Nephron (organoid): ENCODE results near the gene GLCCI1.

Experiments used
- H3K27ac Mint-ChIP-seq, 3 experiments: 2 replicates each; pipeline ENCODE4 v1.8.0; 2020; ENCODE audit warnings: mixed read lengths in 3 of 3, mild to moderate bottlenecking in 2 of 3, moderate library complexity in 1 of 3
- H3K27me3 Mint-ChIP-seq: 2 replicates; pipeline ENCODE4 v1.8.0; 2021; ENCODE audit warnings: low read depth, mild to moderate bottlenecking, moderate library complexity, mixed read lengths
- H3K36me3 Mint-ChIP-seq: 2 replicates; pipeline ENCODE4 v1.8.0; 2020; ENCODE audit warnings: low read depth, mixed read lengths
- H3K4me1 Mint-ChIP-seq: 2 replicates; pipeline ENCODE4 v1.8.0; 2020; ENCODE audit warnings: mixed read lengths
- H3K4me3 Mint-ChIP-seq, 3 experiments: 2 replicates each; pipeline ENCODE4 v1.8.0; 2020; ENCODE audit warnings: mild to moderate bottlenecking in 3 of 3, mixed read lengths in 3 of 3, moderate library complexity in 2 of 3
- H3K9me3 Mint-ChIP-seq: 2 replicates; pipeline ENCODE4 v1.8.0; 2020; ENCODE audit warnings: mixed read lengths
- TF ChIP-seq, protein P1 (sequence below), 3 experiments: fragments of 200-600 bp; sonication (generic); IDR thresholded peaks; one replicate each; pipeline ENCODE4 v1.5.0; 2021; ENCODE audit warnings: antibody characterized with exemption in 3 of 3; ENCODE audit not compliant: unreplicated experiment in 3 of 3

The GLCCI1 gene

DNA sequence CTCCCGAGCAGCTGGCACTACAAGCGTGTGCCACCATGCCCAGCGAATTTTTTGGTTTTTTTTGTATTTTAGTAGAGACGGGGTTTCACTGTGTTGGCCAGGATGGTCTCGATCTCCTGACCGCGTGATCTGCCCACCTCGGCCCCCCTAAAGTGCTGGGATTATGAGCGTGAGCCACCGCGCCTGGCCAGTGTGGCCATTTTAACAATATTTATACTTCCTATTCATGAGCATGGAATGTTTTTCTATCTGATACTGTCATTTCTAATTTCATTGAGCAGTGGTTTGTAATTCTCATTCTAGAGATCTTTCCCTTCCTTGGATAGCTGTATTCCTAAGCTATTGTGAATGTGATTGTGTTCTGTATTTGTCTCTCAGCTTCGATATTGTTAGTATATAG, 96.2 kb downstream of the GLCCI1 start:
- H3K9me3 Mint-ChIP-seq, result peaks cover 20% of the 10 kb centered on the region
- H3K36me3 Mint-ChIP-seq, result peaks cover 75% of the 10 kb centered on the region
- H3K27ac Mint-ChIP-seq, result no peak overlapping the region
- H3K4me1 Mint-ChIP-seq, result no peaks in the 10 kb centered on the region
- no peak overlapping the region for H3K4me3 Mint-ChIP-seq
- H3K27me3 Mint-ChIP-seq, result no peaks in the 10 kb centered on the region
- TF ChIP-seq, protein P1, sequence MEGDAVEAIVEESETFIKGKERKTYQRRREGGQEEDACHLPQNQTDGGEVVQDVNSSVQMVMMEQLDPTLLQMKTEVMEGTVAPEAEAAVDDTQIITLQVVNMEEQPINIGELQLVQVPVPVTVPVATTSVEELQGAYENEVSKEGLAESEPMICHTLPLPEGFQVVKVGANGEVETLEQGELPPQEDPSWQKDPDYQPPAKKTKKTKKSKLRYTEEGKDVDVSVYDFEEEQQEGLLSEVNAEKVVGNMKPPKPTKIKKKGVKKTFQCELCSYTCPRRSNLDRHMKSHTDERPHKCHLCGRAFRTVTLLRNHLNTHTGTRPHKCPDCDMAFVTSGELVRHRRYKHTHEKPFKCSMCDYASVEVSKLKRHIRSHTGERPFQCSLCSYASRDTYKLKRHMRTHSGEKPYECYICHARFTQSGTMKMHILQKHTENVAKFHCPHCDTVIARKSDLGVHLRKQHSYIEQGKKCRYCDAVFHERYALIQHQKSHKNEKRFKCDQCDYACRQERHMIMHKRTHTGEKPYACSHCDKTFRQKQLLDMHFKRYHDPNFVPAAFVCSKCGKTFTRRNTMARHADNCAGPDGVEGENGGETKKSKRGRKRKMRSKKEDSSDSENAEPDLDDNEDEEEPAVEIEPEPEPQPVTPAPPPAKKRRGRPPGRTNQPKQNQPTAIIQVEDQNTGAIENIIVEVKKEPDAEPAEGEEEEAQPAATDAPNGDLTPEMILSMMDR (IDR thresholded peaks at IDR 0.05; ENCODE audit: unreplicated experiment in 3 of 3), result no peak

DNA sequence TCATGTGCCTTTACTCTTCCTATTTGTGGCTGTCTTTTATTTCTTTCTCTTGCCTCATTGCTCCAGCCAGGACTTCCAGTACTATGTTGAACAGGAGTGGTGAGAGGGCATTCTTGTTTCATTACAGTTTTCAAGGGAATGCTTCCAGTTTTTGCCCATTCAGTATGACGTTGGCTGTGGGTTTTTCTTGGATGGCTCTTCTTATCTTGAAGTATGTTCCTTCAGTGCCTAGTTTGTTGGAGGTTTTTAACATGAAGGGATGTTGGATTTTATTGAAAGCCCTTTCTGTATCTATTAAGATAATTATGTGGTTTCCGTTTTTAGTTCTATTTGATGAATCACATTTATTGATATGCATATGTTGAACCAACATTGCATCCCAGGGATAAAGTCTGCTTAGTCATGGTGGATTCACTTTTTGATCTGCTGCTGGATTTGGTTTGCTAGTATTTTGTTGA, 96.8 kb downstream of the GLCCI1 start:
- H3K27ac Mint-ChIP-seq, result no peak overlapping the region

DNA sequence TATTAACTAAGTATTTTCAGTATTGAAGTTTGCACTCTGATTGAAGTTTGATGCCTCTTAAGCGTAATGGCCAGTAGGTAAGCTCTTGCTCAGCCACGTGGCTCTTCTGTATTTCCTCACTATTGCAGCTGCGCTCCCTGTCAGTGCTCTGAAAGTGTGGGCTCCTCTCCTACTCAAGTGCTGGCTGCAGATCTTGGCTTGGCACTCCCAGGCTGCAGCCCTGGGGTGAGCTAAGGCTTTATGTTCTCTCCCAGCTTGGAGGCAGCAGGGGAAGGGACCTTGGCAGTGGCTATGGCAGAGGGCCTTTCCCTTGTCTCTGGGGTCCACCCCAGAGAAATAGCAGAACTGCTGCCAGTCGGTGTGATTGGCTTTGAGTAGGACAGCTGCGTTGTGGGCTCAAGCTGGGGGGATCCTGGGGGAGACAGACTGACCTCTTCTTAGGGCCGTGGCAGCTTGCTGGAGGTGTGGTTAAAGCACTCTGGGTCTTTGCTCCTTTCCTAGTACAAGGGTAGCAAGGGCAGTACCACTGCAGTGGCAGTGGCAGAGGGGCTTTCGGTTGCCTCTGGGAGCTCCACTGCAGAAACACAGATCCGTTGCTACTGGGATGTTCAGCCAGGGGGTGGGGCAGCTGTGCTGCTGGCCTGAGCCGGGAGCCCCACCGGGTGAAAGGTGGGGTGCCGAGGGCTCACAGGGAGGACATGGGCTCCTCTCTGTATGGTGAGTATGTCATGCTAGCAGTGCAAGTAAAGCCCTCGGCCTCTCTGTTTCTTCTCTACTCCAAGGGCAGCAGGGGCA, 100.5 kb downstream of the GLCCI1 start:
- TF ChIP-seq, protein P1 (IDR thresholded peaks at IDR 0.05; ENCODE audit: unreplicated experiment in 3 of 3), result no peak
- H3K36me3 Mint-ChIP-seq, result peaks cover 63% of the 10 kb centered on the region
- no peak overlapping the region for H3K4me3 Mint-ChIP-seq
- H3K9me3 Mint-ChIP-seq, result peaks cover 18% of the 10 kb centered on the region
- no peaks in the 10 kb centered on the region for H3K4me1 Mint-ChIP-seq
- H3K27ac Mint-ChIP-seq, result no peak overlapping the region
- no peaks in the 10 kb centered on the region for H3K27me3 Mint-ChIP-seq

More for the DNA sequence above, 96.8 kb downstream of the GLCCI1 start:
- Mint-ChIP-seq H3K36me3 (peaks cover 70% of the 10 kb centered on the region), H3K4me3 (no peak overlapping the region), H3K4me1 (no peaks in the 10 kb centered on the region), H3K27me3 (no peaks in the 10 kb centered on the region), H3K9me3 (peaks cover 20% of the 10 kb centered on the region)
- TF ChIP-seq, protein P1 (IDR thresholded peaks at IDR 0.05; ENCODE audit: unreplicated experiment in 3 of 3), result no peak

DNA sequence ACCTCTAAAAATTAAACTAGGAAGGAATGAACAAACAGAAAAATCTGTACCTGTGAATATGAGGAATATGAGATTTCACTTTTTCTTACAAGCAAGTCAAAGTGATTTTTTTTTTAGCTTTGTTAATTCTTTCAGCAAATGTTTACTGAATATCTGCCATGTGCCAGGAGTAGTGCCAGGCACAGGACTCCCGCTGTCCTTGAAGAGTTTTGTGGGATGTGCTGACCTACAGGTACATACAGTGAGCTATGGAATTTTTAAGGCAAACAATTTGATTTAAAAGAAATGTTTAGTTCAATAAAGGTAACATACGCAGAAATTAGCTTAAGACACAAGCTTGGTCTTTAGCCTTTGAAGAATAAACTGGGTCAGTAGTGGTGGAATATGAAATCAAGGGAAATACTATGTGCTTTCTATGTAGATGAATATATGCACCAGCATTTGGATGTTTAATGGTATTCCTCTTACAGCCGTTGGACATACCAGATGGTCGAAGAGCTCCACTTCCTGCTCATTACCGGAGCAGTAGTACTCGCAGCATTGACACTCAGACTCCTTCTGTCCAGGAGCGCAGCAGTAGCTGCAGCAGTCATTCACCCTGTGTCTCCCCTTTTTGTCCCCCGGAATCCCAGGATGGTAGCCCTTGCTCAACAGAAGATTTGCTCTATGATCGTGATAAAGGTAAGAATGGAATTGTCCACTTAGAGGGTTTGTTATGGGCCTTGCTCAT, 102.0 kb downstream of the GLCCI1 start:
- Mint-ChIP-seq H3K27me3 (no peaks in the 10 kb centered on the region), H3K27ac (no peak overlapping the region), H3K4me1 (no peaks in the 10 kb centered on the region), H3K9me3 (peaks cover 6% of the 10 kb centered on the region), H3K4me3 (no peak overlapping the region), H3K36me3 (peaks cover 52% of the 10 kb centered on the region)
- TF ChIP-seq, protein P1 (IDR thresholded peaks at IDR 0.05; ENCODE audit: unreplicated experiment in 3 of 3), result no peak

DNA sequence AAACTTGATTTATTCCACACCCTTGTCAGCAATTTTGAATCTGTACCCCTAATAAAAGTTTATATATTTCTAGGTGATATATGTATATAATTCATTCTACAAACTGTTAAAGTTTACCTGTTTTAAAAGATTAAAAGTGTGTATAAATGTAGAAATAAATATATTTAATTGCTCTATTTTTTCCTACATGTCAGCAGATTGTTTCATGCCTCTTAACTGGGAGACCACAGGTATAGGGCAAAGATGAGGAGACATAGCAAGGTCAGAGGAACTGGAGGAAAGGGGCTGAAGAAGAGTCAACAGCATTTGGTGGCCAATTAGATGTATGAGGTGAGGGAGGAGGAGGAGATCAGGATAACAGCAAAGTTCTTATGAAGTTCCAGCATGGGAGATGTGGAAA, 109.8 kb downstream of the GLCCI1 start:
- no peaks in the 10 kb centered on the region for H3K27me3 Mint-ChIP-seq
- H3K4me1 Mint-ChIP-seq, result no peaks in the 10 kb centered on the region
- H3K4me3 Mint-ChIP-seq, result no peak overlapping the region
- peaks cover 13% of the 10 kb centered on the region for H3K36me3 Mint-ChIP-seq
- H3K9me3 Mint-ChIP-seq, result no peaks in the 10 kb centered on the region
- TF ChIP-seq, protein P1 (IDR thresholded peaks at IDR 0.05; ENCODE audit: unreplicated experiment in 3 of 3), result no peak
- H3K27ac Mint-ChIP-seq, result no peak overlapping the region
